ENCODE measurements around the gene CDH13. TPM values are rescaled to one million over a fixed set of nuclear protein-coding genes. Genes with fewer than 3 reads are reported as not detected.
"Not testable (repeated sequence)": the region's sequence is repeated elsewhere in the genome, so short reads cannot be mapped to it uniquely, and the experiment has no call there.

CDH13 gene
- total RNA-seq, 2 donors from 2014 or later = 4.1 to 7.1 TPM

DNA sequence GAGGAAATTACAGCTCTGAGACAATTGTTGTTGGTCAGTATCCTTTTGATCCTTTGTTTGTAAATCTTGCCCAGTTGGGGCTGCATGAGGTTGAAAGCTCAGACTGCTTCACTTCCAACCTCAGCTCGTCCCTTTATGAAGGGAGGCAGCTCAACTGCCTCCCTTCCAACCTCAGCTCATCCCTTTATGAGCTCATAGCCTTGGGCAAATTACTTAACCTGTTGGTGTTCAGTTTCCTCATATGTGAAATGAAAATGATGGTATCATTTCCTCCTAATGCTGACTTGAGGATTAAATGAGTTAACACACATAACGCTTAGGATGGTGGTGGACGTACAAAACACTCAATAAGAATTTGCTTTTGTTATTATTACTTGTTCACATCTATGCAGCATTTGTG, 265.1 kb downstream of the CDH13 start:
- ATAC-seq (no peak), DNase-seq (no peak)
- intact Hi-C loops (cut with DNase I, micrococcal nuclease) = no loop called here

DNA sequence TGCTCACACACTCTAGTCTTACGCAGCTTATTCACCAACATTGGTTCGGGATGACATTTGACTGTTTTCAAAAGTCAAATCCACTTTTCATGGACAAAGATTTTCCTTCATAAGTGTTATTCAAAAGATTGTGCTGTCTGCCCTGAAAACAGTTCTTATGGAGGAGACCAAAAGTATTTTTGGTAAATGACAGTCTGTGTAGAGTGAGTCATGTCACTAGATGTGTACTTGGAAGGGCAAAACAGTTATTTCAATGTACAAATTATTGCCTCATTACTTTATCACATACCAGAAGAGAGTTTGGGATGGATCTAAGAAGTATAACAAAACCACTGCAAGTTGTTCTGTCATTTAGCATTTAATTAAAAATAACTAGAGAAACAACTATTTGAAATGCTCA, 265.6 kb downstream of the CDH13 start:
- intact Hi-C loops (cut with DNase I, micrococcal nuclease) = no loop called here
- DNase-seq (no peak), ATAC-seq (no peak)

DNA sequence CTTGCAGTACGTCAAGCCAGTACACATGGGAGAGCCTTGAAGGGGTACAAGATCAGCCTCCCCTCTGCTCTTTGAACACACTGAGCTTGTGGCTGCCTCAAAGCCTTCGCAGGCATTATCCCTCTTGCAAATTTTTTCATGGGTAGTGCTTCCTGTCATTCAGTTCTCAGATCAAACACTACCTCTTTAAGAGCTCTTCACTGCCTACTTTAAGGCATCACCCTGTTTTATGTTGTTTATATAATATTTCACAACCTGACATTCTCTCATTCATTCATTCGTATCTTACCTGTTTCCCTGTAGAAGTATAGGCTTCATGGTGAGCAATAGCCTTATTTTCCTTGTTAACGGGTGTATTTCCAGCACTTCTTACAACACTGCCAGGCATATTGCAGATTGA, 269.1 kb downstream of the CDH13 start:
- intact Hi-C loops (cut with DNase I, micrococcal nuclease) = no loop called here
- DNase-seq (no peak), ATAC-seq (no peak)

DNA sequence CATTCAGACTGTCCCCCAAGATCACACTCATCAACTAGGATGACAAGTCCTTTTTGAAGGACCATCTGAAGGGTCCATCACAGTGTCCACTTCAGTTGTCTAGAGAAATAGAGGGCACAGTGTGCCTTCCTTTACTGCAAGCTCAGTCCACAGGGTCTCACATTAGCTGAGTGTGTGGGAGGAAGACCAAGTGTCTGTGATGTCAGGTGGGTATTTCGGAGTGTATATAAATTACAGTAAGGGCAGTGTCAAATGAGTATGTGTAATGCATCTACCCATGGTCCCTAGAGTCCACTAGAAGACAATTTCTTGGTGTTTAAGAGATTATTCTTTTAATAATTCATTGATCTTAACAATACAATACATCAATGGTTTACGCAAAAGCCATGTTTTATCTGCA, 272.2 kb downstream of the CDH13 start:
- intact Hi-C loops (cut with DNase I, micrococcal nuclease) = no loop called here
- ATAC-seq (no peak), DNase-seq (no peak)

DNA sequence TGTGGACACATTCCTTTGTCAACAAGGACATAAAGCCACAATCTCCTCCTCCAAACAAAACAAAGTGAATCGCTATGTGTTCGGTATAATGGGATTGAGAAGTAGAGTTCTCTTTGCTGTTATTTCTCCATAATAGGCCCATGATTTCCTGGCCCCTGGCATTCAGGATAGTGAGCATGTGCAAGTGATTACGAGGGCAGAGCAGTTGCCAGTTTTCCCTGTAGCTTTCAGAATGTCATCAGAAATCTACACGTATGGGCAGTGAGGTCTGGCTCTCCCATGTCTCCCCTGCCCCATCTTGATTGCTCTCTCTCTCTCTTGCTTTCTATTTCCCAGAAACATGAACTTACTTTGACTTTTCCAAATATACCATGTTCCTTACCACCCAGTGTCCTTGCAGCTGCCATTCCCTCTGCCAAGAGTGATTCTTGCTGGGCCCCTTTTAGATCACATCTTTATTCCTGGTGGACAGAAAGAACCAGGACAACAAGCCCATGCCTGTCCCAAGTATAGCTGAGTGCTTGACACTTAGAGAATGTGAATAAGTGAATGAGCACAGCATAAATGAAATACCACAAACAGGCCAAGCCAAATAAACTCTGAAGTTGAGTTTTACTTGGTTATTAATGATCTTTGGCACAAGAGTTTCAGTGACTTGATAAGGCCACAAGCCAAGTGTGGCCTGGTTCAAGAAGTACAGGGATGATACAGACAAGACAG, 273.1 kb downstream of the CDH13 start:
- intact Hi-C loops (cut with DNase I, micrococcal nuclease) = no loop called here
- ATAC-seq = no peak
- no peak for DNase-seq

DNA sequence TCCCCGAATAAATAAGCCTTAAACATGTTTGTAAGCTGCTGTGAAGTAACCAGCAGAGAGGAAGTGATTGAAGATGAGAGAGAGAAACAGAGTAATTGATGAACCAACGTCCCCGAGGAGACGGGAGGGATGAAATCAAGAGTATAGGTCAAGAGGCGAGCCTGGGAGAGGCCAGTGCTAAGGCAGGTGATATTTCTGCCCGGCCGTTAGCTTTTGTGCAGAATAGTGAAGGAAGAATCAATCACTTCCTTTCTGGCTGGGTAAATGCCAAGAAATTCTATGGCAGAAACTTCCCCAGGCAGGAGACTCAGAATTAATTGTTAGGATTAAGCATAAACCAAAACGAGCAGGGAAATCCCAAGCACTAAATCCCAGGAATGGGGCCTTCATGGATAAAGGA, 273.8 kb downstream of the CDH13 start:
- no peak for ATAC-seq
- intact Hi-C loops (cut with DNase I, micrococcal nuclease) = no loop called here
- no peak for DNase-seq

DNA sequence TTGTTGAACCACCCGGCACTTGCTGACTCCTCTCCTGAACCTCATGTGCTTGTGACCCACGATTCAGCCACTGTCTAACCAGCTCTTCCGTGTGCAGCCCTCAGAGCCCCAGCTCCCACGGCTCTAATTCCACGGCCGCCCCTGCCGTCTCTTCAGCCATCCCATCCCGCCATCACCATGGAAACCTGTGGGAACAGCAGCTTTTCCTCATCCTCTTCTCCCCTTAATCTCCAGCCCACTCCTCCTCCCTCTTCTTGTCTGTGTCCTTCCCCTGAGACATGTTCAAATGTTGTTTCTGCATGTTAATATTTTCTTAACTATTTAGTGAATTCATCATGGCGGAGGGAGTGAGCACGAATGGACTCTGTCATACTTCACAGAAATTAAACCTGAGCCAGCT, 285.2 kb downstream of the CDH13 start:
- intact Hi-C loops (cut with DNase I, micrococcal nuclease) = no loop called here
- DNase-seq (no peak), ATAC-seq (no peak)

DNA sequence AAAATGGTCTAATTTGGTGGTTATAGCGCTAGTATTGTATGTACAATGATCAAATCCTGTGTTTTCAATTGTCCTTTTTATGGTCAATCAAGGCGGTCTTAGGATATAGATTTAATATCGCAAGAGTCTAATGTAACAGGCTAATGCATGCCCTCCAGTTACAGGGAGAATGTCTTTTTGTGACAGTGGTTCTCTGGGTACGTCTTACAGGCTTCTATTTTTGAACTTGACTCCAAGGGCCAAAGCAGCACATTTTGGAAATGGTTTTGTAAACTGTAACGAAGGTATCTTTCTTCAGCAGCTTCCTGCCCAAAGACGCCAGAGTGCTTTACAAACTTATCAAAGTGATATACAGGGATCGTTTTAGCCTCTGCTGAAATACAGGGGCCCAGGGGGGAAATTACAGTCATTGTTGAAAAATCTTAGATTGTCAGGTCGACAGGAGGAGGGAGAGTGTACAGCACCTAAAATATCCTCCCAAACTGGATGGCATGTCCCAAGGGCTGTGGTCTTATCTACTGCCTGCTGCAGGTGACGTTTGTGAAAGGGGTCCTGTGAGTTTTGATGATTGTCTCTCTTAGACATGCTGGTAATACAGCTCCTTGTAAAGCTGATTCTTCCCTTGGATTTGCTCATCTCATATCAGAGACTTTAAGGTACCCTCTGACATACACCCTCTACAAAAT, 288.5 kb downstream of the CDH13 start:
- ATAC-seq (no peak), DNase-seq (no peak)
- intact Hi-C loops (cut with DNase I, micrococcal nuclease) = no loop called here

DNA sequence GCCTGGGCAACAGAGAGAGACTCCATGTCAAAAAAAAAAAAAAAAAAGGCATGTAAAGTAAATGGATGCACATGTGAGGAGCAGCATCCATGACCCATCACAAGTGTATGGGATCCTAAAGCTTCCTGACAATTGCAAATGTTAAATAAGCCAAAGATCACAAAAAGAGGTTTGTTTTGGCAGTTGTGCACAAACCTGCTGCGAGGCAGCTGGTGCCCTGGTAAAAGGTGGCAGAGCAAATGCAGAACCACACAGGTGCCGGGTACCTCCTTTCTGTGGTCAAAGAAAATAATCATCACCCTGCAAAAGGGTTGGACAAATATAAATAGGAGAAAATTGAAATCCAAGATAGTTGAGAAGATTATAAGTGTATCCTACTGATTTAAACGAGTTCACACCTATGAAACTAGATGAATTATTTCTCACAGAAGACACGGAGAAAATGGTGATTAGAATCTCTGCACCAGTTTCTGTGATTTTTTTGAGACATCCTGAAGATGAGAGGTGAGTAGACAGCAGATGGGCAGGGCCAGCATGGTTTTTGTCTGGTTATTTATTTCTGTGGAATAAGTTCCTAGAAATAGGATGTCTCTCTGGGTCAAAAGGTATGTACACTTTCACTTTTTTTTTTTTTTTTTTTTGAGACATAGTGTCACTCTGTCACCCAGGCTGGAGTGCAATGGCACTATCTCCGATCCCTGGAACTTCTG, 291.3 kb downstream of the CDH13 start:
- DNase-seq = no peak
- no peak for ATAC-seq

DNA sequence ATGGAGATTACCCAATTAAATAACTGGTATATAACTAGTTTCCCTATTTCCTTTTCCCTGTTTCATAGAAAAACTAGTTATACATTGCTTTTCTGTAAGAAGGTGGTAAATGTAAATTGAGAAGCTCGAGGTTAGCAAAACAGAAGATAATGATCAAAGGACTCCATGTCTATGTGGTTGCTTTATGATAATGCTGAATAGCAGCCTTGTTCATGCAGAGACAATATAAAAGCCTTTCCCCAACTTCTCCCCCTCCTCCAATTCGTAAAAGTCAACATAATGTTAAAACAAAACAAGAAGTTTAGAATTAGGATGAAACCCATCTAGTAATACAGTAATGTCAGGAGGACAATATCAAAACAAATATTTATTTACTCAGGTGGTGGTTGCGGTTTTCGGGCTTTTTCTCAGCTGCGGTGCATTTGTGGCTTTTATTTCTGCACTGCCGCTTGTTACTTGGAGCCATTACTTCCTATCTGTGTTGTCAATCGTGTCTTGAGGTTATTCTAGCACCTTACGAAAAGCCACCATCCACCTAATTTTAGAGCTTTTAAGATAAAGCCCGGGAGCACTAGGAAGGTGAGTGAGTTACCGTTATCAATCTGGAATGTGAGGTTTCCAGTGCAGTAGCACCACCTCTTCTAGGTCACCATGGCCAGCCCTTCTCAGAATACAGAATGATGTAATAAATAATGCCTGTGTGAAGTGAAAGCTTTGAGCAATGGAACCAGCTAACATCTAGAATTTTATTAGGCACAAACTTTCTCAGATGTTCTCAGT, 297.5 kb downstream of the CDH13 start:
- no peak for DNase-seq
- intact Hi-C loops (cut with DNase I, micrococcal nuclease) = no loop called here

More for the DNA sequence above, 291.3 kb downstream of the CDH13 start:
- intact Hi-C loops (cut with DNase I, micrococcal nuclease) = no loop called here

DNA sequence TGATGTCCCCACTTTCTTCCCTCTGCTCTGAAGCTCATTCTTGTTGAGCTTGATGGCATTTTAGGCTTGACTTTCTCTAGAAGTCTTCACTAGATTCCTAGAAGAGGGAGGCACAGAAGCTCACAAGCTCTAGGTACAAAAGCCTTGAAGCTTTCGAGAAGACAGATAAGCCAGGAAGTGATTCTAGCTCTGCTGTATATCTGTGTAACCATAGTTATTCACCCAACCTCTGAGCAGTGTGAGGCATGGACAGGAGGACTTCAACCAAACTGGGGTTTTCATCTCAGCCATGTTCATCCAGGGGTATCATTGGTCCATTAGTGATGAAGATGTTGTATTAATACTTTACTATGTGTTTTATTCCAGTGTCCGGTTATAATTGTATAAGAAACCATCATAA, 299.7 kb downstream of the CDH13 start:
- intact Hi-C loops (cut with DNase I, micrococcal nuclease) = no loop called here
- no peak for DNase-seq
- no peak for ATAC-seq

More for the DNA sequence above, 297.5 kb downstream of the CDH13 start:
- ATAC-seq = no peak

DNA sequence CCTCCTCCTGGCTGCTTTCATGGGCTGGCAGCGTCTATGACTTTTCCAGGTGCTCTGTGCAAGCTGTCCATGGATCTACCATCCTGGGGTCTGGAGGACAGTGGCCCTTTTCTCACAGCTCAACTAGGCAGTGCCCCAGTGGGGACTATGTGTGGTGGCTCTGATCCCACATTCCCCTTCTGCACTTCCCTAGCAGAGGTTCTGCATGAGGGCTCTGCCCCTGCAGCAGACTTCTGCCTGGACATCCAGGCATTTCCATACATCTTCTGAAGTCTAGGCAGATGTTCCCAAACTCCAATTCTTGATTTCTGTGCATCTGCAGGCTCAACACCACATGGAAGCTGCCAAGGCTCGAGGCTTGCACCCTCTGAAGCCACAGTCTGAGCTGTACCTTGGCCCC, 307.2 kb downstream of the CDH13 start:
- DNase-seq; ATAC-seq; intact Hi-C loops (cut with DNase I, micrococcal nuclease): not testable (repeated sequence)

DNA sequence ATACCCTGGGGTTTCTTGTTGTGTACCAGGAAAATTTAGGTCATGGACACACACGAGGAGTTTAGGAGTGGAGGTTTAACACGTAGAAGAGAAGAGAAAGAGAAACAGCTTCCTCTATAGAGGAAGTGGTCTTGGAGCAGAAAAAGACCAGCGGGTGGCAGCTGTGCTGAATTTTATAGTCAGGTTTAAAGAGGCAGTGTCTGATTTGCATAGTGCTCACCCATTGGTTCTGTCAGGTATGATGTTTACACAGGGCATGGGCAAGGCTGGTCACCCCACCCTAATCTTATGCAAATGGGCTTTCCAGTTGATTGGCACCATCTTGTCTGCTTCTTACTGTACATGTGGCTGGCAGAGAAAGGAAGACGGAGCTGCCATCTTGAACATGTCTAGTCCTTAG, 309.0 kb downstream of the CDH13 start:
- peak; percentile 29 for ATAC-seq
- intact Hi-C loops (cut with DNase I, micrococcal nuclease) = no loop called here
- no peak for DNase-seq

DNA sequence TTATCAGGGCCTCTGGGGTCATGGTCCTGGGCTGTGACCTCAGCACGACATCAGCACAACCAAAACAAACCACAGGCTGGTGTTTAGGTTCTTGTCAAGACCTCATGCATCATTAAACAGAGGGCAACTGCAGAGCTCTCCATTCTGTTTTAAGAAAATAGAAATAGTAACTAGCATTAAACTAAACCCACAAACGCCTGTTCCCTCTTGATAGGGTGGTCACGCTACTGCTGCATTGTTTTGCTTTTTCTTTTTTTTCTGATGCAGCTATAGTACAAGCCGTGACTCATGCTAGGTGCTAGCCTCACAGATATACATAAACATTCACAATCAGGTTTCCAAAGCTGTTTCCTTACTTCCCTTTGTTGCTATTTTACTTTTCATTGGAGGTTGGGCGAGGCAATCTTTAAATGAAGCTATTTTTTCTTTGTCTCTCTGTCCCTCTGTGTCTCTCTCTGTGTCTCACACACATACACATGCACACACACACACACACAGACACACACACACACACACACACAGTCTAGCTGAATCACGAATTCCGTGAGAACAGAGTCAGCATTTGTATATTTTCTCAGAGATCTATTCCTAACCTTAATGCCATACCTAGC, 310.3 kb downstream of the CDH13 start:
- intact Hi-C loops (cut with DNase I, micrococcal nuclease) = no loop called here
- ATAC-seq (no peak), DNase-seq (no peak)

DNA sequence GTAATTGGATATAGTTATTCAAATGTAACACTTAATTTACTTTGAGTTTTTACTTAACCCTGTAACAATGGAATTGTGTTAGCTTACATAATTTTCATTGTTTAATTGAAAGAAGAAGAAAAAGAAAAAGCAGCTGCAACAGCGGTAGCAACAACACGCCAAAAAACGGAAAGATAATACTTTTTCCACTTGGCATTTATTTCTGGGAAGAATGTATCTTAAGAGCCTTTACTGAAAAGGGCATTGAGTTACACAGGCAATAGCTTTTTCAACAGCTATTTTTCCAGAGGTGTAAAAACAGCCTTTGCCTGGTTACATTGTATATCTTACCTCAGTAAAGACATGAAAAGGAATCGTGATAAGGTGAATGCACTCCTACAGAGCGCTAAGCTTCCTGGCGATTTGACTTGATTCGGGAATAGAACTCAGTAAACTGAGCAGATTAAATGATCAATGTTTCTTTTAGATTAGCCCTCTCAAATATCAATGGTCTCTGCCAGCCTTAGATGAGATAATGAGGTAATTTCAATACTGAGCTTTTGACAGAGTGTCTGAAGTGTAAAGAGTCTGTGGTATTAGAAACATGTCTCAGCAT, 311.3 kb downstream of the CDH13 start:
- DNase-seq = no peak
- intact Hi-C loops (cut with DNase I, micrococcal nuclease) = no loop called here
- ATAC-seq = no peak

DNA sequence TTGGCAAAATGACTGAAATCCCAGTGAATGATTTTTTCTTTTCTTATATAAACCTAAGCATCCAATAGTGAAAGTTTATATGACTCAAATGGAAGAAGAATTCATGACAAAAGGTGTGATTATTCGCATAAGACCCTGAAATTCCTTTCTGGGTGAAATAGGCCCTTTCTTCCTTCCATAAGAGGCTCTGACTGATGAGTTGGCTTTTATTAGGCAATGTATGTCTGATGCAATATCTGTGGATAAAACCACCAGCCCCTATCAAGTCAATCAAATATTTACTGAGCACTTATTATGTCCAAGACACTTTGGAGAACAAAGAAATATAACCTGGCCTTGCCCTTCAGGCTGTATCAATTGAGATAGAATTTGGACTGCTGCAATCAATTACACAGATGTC, 316.6 kb downstream of the CDH13 start:
- intact Hi-C loops (cut with DNase I, micrococcal nuclease) = no loop called here
- ATAC-seq (no peak), DNase-seq (no peak)

DNA sequence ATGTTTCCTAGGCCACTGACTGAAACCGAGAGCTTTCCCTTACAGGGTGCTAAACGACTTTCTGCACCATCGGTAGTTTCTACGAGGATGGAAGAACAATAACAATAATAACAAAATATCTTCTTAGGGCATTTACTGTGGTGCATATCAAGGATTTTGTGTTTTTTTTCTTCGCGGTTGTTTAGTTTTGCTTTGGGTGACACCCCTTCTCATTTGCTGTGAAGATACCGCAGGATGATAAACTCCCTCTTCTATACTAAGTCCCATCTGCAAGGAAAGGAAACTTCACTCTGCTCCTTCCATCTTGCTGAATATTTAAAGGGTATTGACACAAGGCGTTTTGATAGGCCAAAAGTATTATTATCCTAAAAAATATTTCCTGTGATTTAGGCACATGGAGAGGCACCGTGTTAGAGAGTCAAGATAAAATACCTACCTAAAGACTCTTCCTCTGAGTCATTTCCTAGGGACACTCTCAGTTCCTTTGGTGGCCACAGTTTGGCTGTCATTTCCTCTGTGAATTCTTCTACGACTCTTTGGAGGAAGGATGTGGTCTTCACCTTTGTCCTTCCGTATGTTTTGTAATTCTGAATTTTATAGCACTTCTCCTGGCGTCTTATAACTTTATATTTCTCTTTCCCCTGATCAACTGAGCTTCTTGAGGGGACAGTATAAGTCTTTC, 318.8 kb downstream of the CDH13 start:
- intact Hi-C loops (cut with DNase I, micrococcal nuclease) = no loop called here
- no peak for DNase-seq

DNA sequence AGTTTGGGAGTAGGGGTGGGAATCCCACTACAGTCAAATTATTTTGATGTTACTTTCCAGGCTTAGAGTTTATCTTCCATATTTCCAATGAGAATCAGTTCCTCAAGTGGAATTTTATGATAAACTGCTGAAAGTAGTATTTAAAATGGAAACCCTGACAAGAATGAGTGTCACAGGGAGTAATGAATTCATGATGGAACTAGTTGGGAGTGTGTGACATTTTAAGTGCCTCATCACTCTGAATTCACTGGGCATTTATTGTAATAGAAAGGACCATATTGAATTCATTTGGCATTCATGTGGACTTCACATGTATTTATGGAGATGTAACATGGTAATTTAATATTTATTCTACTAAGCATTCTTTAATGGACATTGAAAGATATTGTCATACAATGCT, 320.9 kb downstream of the CDH13 start:
- intact Hi-C loops (cut with DNase I, micrococcal nuclease) = no loop called here
- DNase-seq = no peak
- ATAC-seq = no peak

More for the DNA sequence above, 318.8 kb downstream of the CDH13 start:
- no peak for ATAC-seq
